ENCODE measurements around the gene RBMY1A1. TPM values are rescaled to one million over a fixed set of nuclear protein-coding genes. Genes with fewer than 3 reads are reported as not detected.
"Not testable (repeated sequence)": the region's sequence is repeated elsewhere in the genome, so short reads cannot be mapped to it uniquely, and the experiment has no call there.

RBMY1A1 gene
- total RNA-seq, result not detected in 3 replicates
- long read RNA-seq, result 0 reads

- not testable (repeated sequence) for H3K4me1 Mint-ChIP-seq (ENCODE audit: low read depth); H3K4me3 Mint-ChIP-seq (ENCODE audit: unreplicated experiment); H3K27ac Mint-ChIP-seq (ENCODE audit: unreplicated experiment); H3K27me3 Mint-ChIP-seq (ENCODE audit: low read depth); DNase-seq (ENCODE audit: low spot score); H3K36me3 Mint-ChIP-seq (ENCODE audit: low read depth); H3K9me3 Mint-ChIP-seq (ENCODE audit: low read depth)
Measured at GRCh38 chrY:21534579-21534978, at the start of gene RBMY1A1. Gene RBMY1A1 (plus strand): TSS chrY:21534879. CDS start chrY:21536892, 2,013 bp downstream.

- DNase-seq (ENCODE audit: low spot score); H3K4me3 Mint-ChIP-seq (ENCODE audit: unreplicated experiment); H3K27ac Mint-ChIP-seq (ENCODE audit: unreplicated experiment); H3K4me1 Mint-ChIP-seq (ENCODE audit: low read depth); H3K36me3 Mint-ChIP-seq (ENCODE audit: low read depth); H3K9me3 Mint-ChIP-seq (ENCODE audit: low read depth); H3K27me3 Mint-ChIP-seq (ENCODE audit: low read depth): not testable (repeated sequence)
Measured at GRCh38 chrY:21511038-21511437, 23.6 kb upstream of the RBMY1A1 start, which contains the start of gene RBMY1B. Gene RBMY1B (plus strand): TSS chrY:21511338. CDS start chrY:21513351, 2,013 bp downstream.

GRCh38 chrY:21559316-21559984, 24.8 kb downstream of the RBMY1A1 start:
- H3K4me3 Mint-ChIP-seq (ENCODE audit: unreplicated experiment); DNase-seq (ENCODE audit: low spot score); H3K9me3 Mint-ChIP-seq (ENCODE audit: low read depth); H3K27me3 Mint-ChIP-seq (ENCODE audit: low read depth); H3K4me1 Mint-ChIP-seq (ENCODE audit: low read depth); H3K36me3 Mint-ChIP-seq (ENCODE audit: low read depth); H3K27ac Mint-ChIP-seq (ENCODE audit: unreplicated experiment): not testable (repeated sequence)

GRCh38 chrY:21585449-21585848, 50.8 kb downstream of the RBMY1A1 start:
- Mint-ChIP-seq H3K4me3 (ENCODE audit: unreplicated experiment) (no peak overlapping the region), H3K36me3 (ENCODE audit: low read depth) (no peaks in the 10 kb centered on the region), H3K9me3 (ENCODE audit: low read depth) (no peaks in the 10 kb centered on the region), H3K27me3 (ENCODE audit: low read depth) (no peaks in the 10 kb centered on the region), H3K27ac (ENCODE audit: unreplicated experiment) (no peak overlapping the region), H3K4me1 (ENCODE audit: low read depth) (no peaks in the 10 kb centered on the region)
- no peak for DNase-seq (ENCODE audit: low spot score)
- no peak for TF ChIP-seq CTCF (IDR thresholded peaks at IDR 0.05)

- not testable (repeated sequence) for H3K27ac Mint-ChIP-seq (ENCODE audit: unreplicated experiment); DNase-seq (ENCODE audit: low spot score); H3K4me1 Mint-ChIP-seq (ENCODE audit: low read depth); H3K27me3 Mint-ChIP-seq (ENCODE audit: low read depth); H3K4me3 Mint-ChIP-seq (ENCODE audit: unreplicated experiment); H3K9me3 Mint-ChIP-seq (ENCODE audit: low read depth); H3K36me3 Mint-ChIP-seq (ENCODE audit: low read depth)
Measured at GRCh38 chrY:21586454-21586853, 51.8 kb downstream of the RBMY1A1 start.

- DNase-seq (ENCODE audit: low spot score), result no peak
- Mint-ChIP-seq H3K27ac (ENCODE audit: unreplicated experiment) (no peak overlapping the region), H3K9me3 (ENCODE audit: low read depth) (no peaks in the 10 kb centered on the region), H3K4me3 (ENCODE audit: unreplicated experiment) (no peak overlapping the region), H3K36me3 (ENCODE audit: low read depth) (no peaks in the 10 kb centered on the region), H3K4me1 (ENCODE audit: low read depth) (no peaks in the 10 kb centered on the region), H3K27me3 (ENCODE audit: low read depth) (no peaks in the 10 kb centered on the region)
- TF ChIP-seq CTCF (IDR thresholded peaks at IDR 0.05), result no peak
Measured at GRCh38 chrY:21592059-21592458, 57.4 kb downstream of the RBMY1A1 start.

GRCh38 chrY:21596287-21596686, 61.6 kb downstream of the RBMY1A1 start:
- not testable (repeated sequence) for H3K9me3 Mint-ChIP-seq (ENCODE audit: low read depth); H3K4me1 Mint-ChIP-seq (ENCODE audit: low read depth); DNase-seq (ENCODE audit: low spot score); H3K27ac Mint-ChIP-seq (ENCODE audit: unreplicated experiment); H3K27me3 Mint-ChIP-seq (ENCODE audit: low read depth); H3K4me3 Mint-ChIP-seq (ENCODE audit: unreplicated experiment); H3K36me3 Mint-ChIP-seq (ENCODE audit: low read depth)

Other genes starting within 250 kb of the RBMY1A1 start
- gene RBMY1B, start 23.5 kb upstream of the RBMY1A1 start, total RNA-seq, result not detected in 3 replicates